Measurements from ENCODE around the gene RSPO1. TPM values are rescaled to one million over a fixed set of nuclear protein-coding genes. Genes with fewer than 3 reads are reported as not detected.

Gene RSPO1
- total and polyA plus RNA-seq, 2 of the 13 experiments (the other 11 are each of a cell fraction or from before 2014, with no cell fraction given): not detected

DNA sequence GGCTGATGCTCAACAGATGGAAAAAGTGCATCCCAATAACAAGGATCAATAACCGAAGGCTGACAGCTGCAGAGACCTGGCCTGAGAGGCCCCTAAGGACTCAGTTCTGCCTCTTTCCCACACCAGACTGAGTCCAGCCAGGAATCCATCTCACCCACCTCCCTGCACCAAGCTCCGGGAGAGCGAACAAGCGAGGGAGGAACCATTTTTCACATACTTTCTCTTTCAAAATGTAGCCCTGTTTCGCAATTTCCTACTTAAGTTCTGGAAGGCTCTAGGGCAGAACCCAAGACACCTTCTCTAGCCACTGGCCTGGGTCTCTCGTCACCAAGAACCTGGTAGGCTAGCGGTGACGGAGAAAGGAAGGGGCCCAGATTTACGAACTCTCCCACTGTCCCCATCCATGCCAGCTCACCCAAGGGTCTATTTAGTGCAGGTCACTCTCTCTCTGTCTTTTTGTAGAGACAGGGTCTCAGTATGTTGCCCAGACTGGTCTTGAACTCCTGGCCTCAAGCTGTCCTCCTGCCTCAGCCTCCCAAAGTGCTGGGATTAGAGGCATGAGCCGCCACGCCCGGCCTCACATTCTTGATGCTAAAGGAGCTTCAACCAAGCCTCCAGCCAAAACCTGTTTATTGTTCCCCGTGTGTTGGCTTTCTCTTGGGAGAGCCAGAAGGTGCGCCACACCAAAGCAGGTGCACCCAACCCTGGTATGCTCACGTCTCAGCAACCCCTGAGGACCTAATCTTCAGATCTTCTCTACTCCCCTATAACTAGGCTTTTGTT is 28.0 kb downstream of the RSPO1 start (continued):
- TF ChIP-seq, protein P1, sequence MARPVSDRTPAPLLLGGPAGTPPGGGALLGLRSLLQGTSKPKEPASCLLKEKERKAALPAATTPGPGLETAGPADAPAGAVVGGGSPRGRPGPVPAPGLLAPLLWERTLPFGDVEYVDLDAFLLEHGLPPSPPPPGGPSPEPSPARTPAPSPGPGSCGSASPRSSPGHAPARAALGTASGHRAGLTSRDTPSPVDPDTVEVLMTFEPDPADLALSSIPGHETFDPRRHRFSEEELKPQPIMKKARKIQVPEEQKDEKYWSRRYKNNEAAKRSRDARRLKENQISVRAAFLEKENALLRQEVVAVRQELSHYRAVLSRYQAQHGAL (CRISPR knock-in tag; IDR thresholded peaks at IDR 0.05; ENCODE audit: not compliant biosample characterization): no peak
- no peak for TF ChIP-seq NFAT5 (CRISPR knock-in tag; IDR thresholded peaks at IDR 0.05)
- TF ChIP-seq ZNF256 (CRISPR knock-in tag; conservative IDR thresholded peaks at IDR 0.05): no peak
- TF ChIP-seq, protein P2, sequence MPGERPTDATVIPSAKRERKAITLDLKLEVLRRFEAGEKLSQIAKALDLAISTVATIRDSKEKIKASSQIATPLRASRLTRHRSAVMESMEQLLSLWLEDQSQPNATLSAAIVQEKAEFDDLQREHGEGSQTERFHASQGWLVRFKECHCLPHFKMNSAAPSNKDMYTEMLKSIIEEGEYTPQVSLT (CRISPR knock-in tag; IDR thresholded peaks at IDR 0.05; ENCODE audit: borderline replicate concordance, low read depth): no peak
- TF ChIP-seq TP53 (CRISPR knock-in tag; conservative IDR thresholded peaks at IDR 0.05): no peak
- no peak for TF ChIP-seq ZNF549 (CRISPR knock-in tag; IDR thresholded peaks at IDR 0.05)
- no peak for TF ChIP-seq FOXJ3 (CRISPR knock-in tag; IDR thresholded peaks at IDR 0.05; ENCODE audit: borderline replicate concordance)
- TF ChIP-seq, protein P3, sequence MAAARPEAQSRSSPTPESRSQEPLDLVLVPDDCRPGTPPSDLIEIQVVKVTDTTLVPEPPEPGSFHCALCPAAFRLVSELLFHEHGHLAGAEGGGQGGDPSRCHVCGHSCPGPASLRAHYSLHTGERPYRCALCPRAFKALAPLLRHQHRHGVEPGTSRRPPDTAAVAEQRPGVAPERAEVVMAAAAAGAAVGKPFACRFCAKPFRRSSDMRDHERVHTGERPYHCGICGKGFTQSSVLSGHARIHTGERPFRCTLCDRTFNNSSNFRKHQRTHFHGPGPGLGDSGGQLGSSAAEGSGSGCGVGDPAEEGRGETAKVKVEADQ (CRISPR knock-in tag; IDR thresholded peaks at IDR 0.05; ENCODE audit: borderline replicate concordance): no peak
- no peak for TF ChIP-seq KLF12 (CRISPR knock-in tag; IDR thresholded peaks at IDR 0.05; ENCODE audit: borderline replicate concordance)
- no peak for TF ChIP-seq KMT2B (CRISPR knock-in tag; IDR thresholded peaks at IDR 0.05)
- TF ChIP-seq, protein P4, sequence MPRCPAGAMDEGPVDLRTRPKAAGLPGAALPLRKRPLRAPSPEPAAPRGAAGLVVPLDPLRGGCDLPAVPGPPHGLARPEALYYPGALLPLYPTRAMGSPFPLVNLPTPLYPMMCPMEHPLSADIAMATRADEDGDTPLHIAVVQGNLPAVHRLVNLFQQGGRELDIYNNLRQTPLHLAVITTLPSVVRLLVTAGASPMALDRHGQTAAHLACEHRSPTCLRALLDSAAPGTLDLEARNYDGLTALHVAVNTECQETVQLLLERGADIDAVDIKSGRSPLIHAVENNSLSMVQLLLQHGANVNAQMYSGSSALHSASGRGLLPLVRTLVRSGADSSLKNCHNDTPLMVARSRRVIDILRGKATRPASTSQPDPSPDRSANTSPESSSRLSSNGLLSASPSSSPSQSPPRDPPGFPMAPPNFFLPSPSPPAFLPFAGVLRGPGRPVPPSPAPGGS (CRISPR knock-in tag; IDR thresholded peaks at IDR 0.05): no peak
- TF ChIP-seq CBFB (CRISPR knock-in tag; IDR thresholded peaks at IDR 0.05): no peak
- no peak for TF ChIP-seq ZNF331 (CRISPR knock-in tag; IDR thresholded peaks at IDR 0.05)
